Chondrocyte (in vitro differentiated cells): ENCODE results near the gene FNBP1. TPM values are rescaled to one million over a fixed set of nuclear protein-coding genes. Genes with fewer than 3 reads are reported as not detected.
"Not testable (repeated sequence)": the region's sequence is repeated elsewhere in the genome, so short reads cannot be mapped to it uniquely, and the experiment has no call there.

Source experiments
- DNase-seq: peaks from one replicate; pipeline ENCODE4 v3.0.0; 2021; ENCODE audit warnings: mixed read lengths, low spot score
- H3K27ac Mint-ChIP-seq: one replicate; pipeline ENCODE4 v1.8.0; 2021; ENCODE audit warnings: mild to moderate bottlenecking, moderate library complexity, mixed read lengths; ENCODE audit not compliant: unreplicated experiment
- H3K27me3 Mint-ChIP-seq: 2 replicates; pipeline ENCODE4 v1.8.0; 2021; ENCODE audit warnings: low read depth, mixed read lengths
- H3K36me3 Mint-ChIP-seq: 2 replicates; pipeline ENCODE4 v1.8.0; 2021; ENCODE audit warnings: low read depth, mixed read lengths
- H3K4me1 Mint-ChIP-seq: 2 replicates; pipeline ENCODE4 v1.8.0; 2021; ENCODE audit warnings: low read depth, mild to moderate bottlenecking, mixed read lengths
- H3K4me3 Mint-ChIP-seq: one replicate; pipeline ENCODE4 v1.8.0; 2021; ENCODE audit warnings: mild to moderate bottlenecking, moderate library complexity, mixed read lengths; ENCODE audit not compliant: unreplicated experiment
- H3K9me3 Mint-ChIP-seq: 2 replicates; pipeline ENCODE4 v1.8.0; 2021; ENCODE audit warnings: low read depth, mixed read lengths
- CTCF ChIP-seq: fragments of 200-600 bp; sonication (generic); IDR thresholded peaks from 2 replicates; pipeline ENCODE4 v1.5.0; 2021; ENCODE audit warnings: antibody characterized with exemption, mild to moderate bottlenecking, moderate library complexity
- total RNA-seq: library from RNA; stranded (reverse); gene quantifications from 3 replicates; pipeline ENCODE4 v1.2.1, GENCODE V29; 2021

FNBP1 gene
- total RNA-seq, 1 donor from 2014 or later, result 61.2 TPM

- Mint-ChIP-seq H3K4me3 (no peak overlapping the region), H3K27me3 (no peaks in the 10 kb centered on the region), H3K4me1 (peaks cover 6% of the 10 kb centered on the region), H3K27ac (no peak overlapping the region), H3K9me3 (peaks cover 6% of the 10 kb centered on the region), H3K36me3 (peaks cover 14% of the 10 kb centered on the region)
- DNase-seq, result no peak
- TF ChIP-seq CTCF, result no peak
Measured at GRCh38 chr9:129945314-129945713, 97.7 kb downstream of the FNBP1 start.

DNA sequence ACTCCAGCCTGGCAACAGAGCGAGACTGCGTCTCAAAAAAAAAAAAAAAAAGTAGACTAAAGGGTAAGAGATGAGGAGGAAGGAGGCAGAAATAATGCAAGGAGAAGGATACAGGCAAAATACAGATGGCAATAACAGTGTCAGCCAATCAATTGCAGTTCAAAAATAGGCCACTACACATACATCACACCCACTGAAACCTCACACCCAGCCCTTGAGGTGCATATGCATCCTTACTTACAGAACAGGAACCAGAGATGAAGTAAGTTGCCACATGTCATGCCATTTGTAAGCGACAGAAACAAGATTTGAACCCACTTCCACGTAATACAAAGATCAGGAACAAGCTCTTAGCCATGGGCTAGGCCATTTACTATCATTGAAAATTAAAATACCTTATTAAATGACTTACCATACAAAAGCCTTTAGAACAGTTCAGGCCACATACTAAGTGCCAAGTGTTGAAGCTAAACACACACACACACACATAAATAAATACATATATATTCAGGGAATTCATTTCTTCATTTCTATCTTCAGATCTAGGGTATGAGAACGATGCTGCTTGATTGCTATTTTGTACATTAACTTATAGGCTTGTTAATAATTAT, 98.4 kb downstream of the FNBP1 start:
- Mint-ChIP-seq H3K27me3 (no peaks in the 10 kb centered on the region), H3K9me3 (peaks cover 6% of the 10 kb centered on the region), H3K4me3 (no peak overlapping the region), H3K36me3 (peaks cover 15% of the 10 kb centered on the region), H3K4me1 (peaks cover 8% of the 10 kb centered on the region), H3K27ac (no peak overlapping the region)
- TF ChIP-seq CTCF, result no peak
- DNase-seq, result no peak

GRCh38 chr9:129939431-129939830, 103.6 kb downstream of the FNBP1 start:
- Mint-ChIP-seq H3K27ac (peak overlapping the region; percentile 60), H3K4me1 (peaks cover 28% of the 10 kb centered on the region), H3K27me3 (no peaks in the 10 kb centered on the region), H3K36me3 (peaks cover 11% of the 10 kb centered on the region), H3K4me3 (no peak overlapping the region), H3K9me3 (peaks cover 6% of the 10 kb centered on the region)
- no peak for DNase-seq
- no peak for TF ChIP-seq CTCF

DNA sequence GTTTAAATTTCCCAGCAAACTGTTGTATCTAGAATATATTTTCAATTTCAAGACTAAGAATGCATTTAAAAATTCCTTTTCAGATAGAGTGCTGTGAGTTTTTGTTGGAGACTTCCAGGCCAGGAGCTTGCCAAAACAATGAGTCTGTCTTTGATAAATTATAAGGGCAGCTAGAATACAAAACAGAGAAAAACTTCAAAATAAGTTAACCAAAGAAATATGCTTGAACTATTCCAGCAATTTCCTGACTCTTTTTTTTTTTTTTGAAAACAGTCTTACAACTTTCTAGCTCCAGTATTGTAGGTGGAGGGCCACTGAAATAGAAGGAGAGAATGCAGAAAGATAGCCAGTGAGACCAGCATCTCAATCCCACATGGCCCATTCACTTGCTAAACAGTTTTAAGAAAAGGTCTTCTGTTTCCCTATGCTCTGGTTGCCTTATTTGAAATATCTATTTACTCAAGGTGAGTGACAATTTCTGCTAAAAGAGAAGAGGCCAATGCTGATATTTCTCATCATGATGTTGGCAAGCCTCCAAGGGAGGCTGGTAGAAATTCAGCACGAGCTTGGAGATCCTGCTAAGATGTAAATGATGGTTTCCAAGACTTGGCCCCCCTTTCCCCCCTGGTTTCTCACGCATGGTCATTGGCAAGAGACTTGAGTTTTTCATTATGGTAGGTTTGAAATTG, 104.6 kb downstream of the FNBP1 start:
- Mint-ChIP-seq H3K4me3 (no peak overlapping the region), H3K27ac (peak overlapping the region; percentile 60), H3K4me1 (peaks cover 38% of the 10 kb centered on the region), H3K27me3 (no peaks in the 10 kb centered on the region), H3K9me3 (peaks cover 6% of the 10 kb centered on the region), H3K36me3 (peaks cover 8% of the 10 kb centered on the region)
- TF ChIP-seq CTCF, result no peak
- DNase-seq, result no peak

DNA sequence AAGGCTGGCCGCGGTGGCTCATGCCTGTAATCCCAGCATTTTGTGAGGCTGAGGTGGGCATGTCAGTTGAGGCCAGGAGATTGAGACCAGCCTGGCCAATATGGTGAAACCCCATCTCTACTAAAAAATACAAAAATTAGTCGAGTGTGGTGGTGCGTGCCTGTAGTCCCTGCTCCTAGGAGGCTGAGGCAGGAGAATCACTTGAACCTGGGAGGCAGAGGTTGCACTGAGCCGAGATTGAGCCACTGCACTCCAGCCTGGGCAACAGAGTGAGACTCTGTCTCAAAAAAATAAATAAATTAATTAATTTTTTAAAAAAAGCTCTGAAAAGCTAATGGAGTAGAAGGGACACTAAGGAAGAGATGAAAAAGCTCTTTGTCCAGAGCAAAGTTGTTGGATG, 105.1 kb downstream of the FNBP1 start:
- not testable (repeated sequence) for H3K4me3 Mint-ChIP-seq, H3K36me3 Mint-ChIP-seq

GRCh38 chr9:129936222-129936621, 106.8 kb downstream of the FNBP1 start:
- Mint-ChIP-seq H3K9me3 (no peaks in the 10 kb centered on the region), H3K4me3 (no peak overlapping the region), H3K36me3 (peaks cover 1% of the 10 kb centered on the region), H3K27ac (no peak overlapping the region), H3K27me3 (no peaks in the 10 kb centered on the region), H3K4me1 (peaks cover 58% of the 10 kb centered on the region)
- no peak for TF ChIP-seq CTCF
- DNase-seq, result no peak

More for the DNA sequence above, 105.1 kb downstream of the FNBP1 start:
- not testable (repeated sequence) for H3K27me3 Mint-ChIP-seq, DNase-seq, H3K9me3 Mint-ChIP-seq
- peak overlapping the region; percentile 75 for H3K27ac Mint-ChIP-seq
- peaks cover 44% of the 10 kb centered on the region for H3K4me1 Mint-ChIP-seq
